IMR-90 (cell line): ENCODE measurements around the gene ARPC2.

Experiments
- POLR2A ChIP-seq: IDR thresholded peaks from 2 replicates; pipeline ENCODE4 v1.6.1; 2012; ENCODE audit warnings: mild to moderate bottlenecking, low read depth, low read length
- RFX5 ChIP-seq: IDR thresholded peaks from 2 replicates; pipeline ENCODE4 v1.8.0; 2012; ENCODE audit warnings: low read depth, mild to moderate bottlenecking, low read length, moderate library complexity
- SMC3 ChIP-seq: fragments of 150-350 bp; IDR thresholded peaks from 2 replicates; pipeline ENCODE4 v1.6.1; 2016; ENCODE audit warnings: low read depth, mild to moderate bottlenecking, antibody characterized with exemption, low read length, moderate library complexity
- USF2 ChIP-seq: fragments of 150-350 bp; IDR thresholded peaks from 2 replicates; pipeline ENCODE4 v1.6.1; 2017; ENCODE audit warnings: mild to moderate bottlenecking, antibody characterized with exemption, low read length, low read depth
- TF ChIP-seq, protein P1 (sequence below): conservative IDR thresholded peaks from 2 replicates; pipeline ENCODE4 v1.5.1; 2012; ENCODE audit warnings: mild to moderate bottlenecking, low read depth, low read length, improper control_type of control experiment

GRCh38 chr2:218169757-218170546, 47.0 kb upstream of the ARPC2 start:
- TF ChIP-seq, protein P1, sequence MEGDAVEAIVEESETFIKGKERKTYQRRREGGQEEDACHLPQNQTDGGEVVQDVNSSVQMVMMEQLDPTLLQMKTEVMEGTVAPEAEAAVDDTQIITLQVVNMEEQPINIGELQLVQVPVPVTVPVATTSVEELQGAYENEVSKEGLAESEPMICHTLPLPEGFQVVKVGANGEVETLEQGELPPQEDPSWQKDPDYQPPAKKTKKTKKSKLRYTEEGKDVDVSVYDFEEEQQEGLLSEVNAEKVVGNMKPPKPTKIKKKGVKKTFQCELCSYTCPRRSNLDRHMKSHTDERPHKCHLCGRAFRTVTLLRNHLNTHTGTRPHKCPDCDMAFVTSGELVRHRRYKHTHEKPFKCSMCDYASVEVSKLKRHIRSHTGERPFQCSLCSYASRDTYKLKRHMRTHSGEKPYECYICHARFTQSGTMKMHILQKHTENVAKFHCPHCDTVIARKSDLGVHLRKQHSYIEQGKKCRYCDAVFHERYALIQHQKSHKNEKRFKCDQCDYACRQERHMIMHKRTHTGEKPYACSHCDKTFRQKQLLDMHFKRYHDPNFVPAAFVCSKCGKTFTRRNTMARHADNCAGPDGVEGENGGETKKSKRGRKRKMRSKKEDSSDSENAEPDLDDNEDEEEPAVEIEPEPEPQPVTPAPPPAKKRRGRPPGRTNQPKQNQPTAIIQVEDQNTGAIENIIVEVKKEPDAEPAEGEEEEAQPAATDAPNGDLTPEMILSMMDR, result no peak
- TF ChIP-seq USF2, result no peak
- no peak for TF ChIP-seq RFX5
- TF ChIP-seq SMC3, result no peak
- no peak for TF ChIP-seq POLR2A
